ENCODE measurements around the gene CNTN4.
"Not testable (repeated sequence)": the region's sequence is repeated elsewhere in the genome, so short reads cannot be mapped to it uniquely, and the experiment has no call there.

Gene CNTN4

GRCh38 chr3:2727101-2727500, 628.4 kb downstream of the CNTN4 start:
- DNase-seq = no peak

- no peak for DNase-seq
These were observed 629.1 kb downstream of the CNTN4 start for GRCh38 chr3:2727610-2728318.

- DNase-seq = no peak
These were observed 633.2 kb downstream of the CNTN4 start for GRCh38 chr3:2731843-2732242.

- DNase-seq = no peak
These were observed 636.8 kb downstream of the CNTN4 start for GRCh38 chr3:2735392-2735894.

- DNase-seq = no peak
These were observed 642.9 kb downstream of the CNTN4 start for GRCh38 chr3:2741516-2741915.

GRCh38 chr3:2765002-2765579, 666.4 kb downstream of the CNTN4 start:
- no peak for DNase-seq

- DNase-seq = no peak
These were observed 671.8 kb downstream of the CNTN4 start for GRCh38 chr3:2770451-2770850.

GRCh38 chr3:2771193-2771592, 672.5 kb downstream of the CNTN4 start:
- no peak for DNase-seq

GRCh38 chr3:2771741-2772140, 673.1 kb downstream of the CNTN4 start:
- DNase-seq = no peak

- no peak for DNase-seq
These were observed 674.1 kb downstream of the CNTN4 start for GRCh38 chr3:2772803-2773202.

- DNase-seq = no peak
These were observed 676.0 kb downstream of the CNTN4 start for GRCh38 chr3:2774481-2775249.

- no peak for DNase-seq
These were observed 684.6 kb downstream of the CNTN4 start for GRCh38 chr3:2783261-2783660.

- DNase-seq = no peak
These were observed 686.0 kb downstream of the CNTN4 start for GRCh38 chr3:2784627-2785026.

GRCh38 chr3:2790266-2790815, 691.7 kb downstream of the CNTN4 start:
- DNase-seq = no peak

GRCh38 chr3:2792432-2792831, 693.8 kb downstream of the CNTN4 start:
- DNase-seq = no peak

GRCh38 chr3:2793987-2794386, 695.3 kb downstream of the CNTN4 start:
- DNase-seq = no peak

GRCh38 chr3:2802429-2802828, 703.8 kb downstream of the CNTN4 start:
- DNase-seq = no peak

- DNase-seq = no peak
These were observed 708.8 kb downstream of the CNTN4 start for GRCh38 chr3:2807514-2807913.

GRCh38 chr3:2810723-2811122, 712.1 kb downstream of the CNTN4 start:
- DNase-seq = no peak

- no peak for DNase-seq
These were observed 720.9 kb downstream of the CNTN4 start for GRCh38 chr3:2819571-2819970.

- DNase-seq = not testable (repeated sequence)
These were observed 722.3 kb downstream of the CNTN4 start for GRCh38 chr3:2820982-2821381.

- DNase-seq = no peak
These were observed 723.9 kb downstream of the CNTN4 start for GRCh38 chr3:2822611-2823010.

- no peak for DNase-seq
These were observed 724.4 kb downstream of the CNTN4 start for GRCh38 chr3:2823031-2823430.
